HepG2 (cell line): ENCODE results near the gene CSMD2. TPM values are rescaled to one million over a fixed set of nuclear protein-coding genes. Genes with fewer than 3 reads are reported as not detected.

Experiments
- ATAC-seq: fragments of 200-7000 bp; cut with Tn5 transposase; 3 replicates; pipeline ENCODE4 v1.9.1; 2020; ENCODE audit warnings: mild to moderate bottlenecking, moderate library complexity
- BruUV-seq: library from RNA; stranded (reverse); fragments of 400-500 nt; replicated peaks from 2 replicates; lab custom pipeline; 2021; lab: Mats Ljungman, UMichigan
- CTCF ChIA-PET: fragments of 300-600 bp; formaldehyde crosslinking; extraction: SDS; loops from one replicate; lab custom pipeline; 2021; ENCODE audit warnings: low total read pairs, inconsistent platforms, low intra/inter-chr PET ratio; lab: Yijun Ruan, JAX
- POLR2A ChIA-PET: fragments of 350-600 bp; sonication (Branson Sonifier 250); formaldehyde crosslinking; loops from one replicate; lab custom pipeline; 2020; ENCODE audit warnings: antibody characterized with exemption, inconsistent platforms; lab: Yijun Ruan, JAX
- DNase-seq: peaks from one replicate; pipeline ENCODE4 v3.0.0-alpha.2; 2015; ENCODE audit warnings: low spot score
- FAIRE-seq: peaks from 3 replicates; lab custom pipeline; 2011; peaks lifted over from hg19 to GRCh38; lab: Jason Lieb, UNC
- H2AFZ ChIP-seq: one replicate; pipeline ENCODE4 v1.6.1; 2011; ENCODE audit warnings: low read length, inconsistent platforms
- H3K27ac ChIP-seq: fragments of 300-600 bp; 3 replicates; pipeline ENCODE4 v1.8.0; 2011; ENCODE audit warnings: mixed run types, mild to moderate bottlenecking, mixed read lengths, low read length, inconsistent platforms; ENCODE audit not compliant: insufficient read depth; ENCODE audit errors: extremely low read length
- H3K27me3 ChIP-seq, 2 experiments: fragments of 200-600 bp in 1 of 2; 2 replicates in 1 of 2; 3 replicates in 1 of 2; pipeline versions ENCODE4 v1.6.0 to v1.8.0; 2011; ENCODE audit warnings: low read length in 2 of 2, mild to moderate bottlenecking in 2 of 2, moderate library complexity in 2 of 2, inconsistent platforms in 1 of 2; ENCODE audit not compliant: insufficient read depth in 2 of 2, control insufficient read depth in 1 of 2
- H3K36me3 ChIP-seq, 2 experiments: fragments of 200-600 bp in 1 of 2; replicated peaks in 1 of 2; 2 replicates in 1 of 2; 3 replicates in 1 of 2; pipeline versions ENCODE4 v1.5.1 to v1.8.0; 2011; ENCODE audit warnings: low read length in 2 of 2, inconsistent platforms in 1 of 2; ENCODE audit not compliant: insufficient read depth in 2 of 2, control insufficient read depth in 1 of 2
- H3K4me1 ChIP-seq: 2 replicates; pipeline ENCODE4 v1.5.1; 2012; ENCODE audit warnings: low read length, inconsistent platforms; ENCODE audit not compliant: insufficient read depth
- H3K4me2 ChIP-seq: 2 replicates; pipeline ENCODE4 v1.6.0; 2011; ENCODE audit warnings: low read depth, low read length, inconsistent platforms
- H3K4me3 ChIP-seq, 3 experiments: fragments of 200-600 bp in 1 of 3; sonication (generic), shearing (Covaris generic) in 1 of 3; replicated peaks in 1 of 3; 2 replicates each; pipeline ENCODE4 v1.5.1; 2011 to 2016; ENCODE audit warnings: low read length in 3 of 3, inconsistent platforms in 2 of 3, low read depth in 2 of 3, mild to moderate bottlenecking in 2 of 3, control low read depth in 1 of 3, mixed read lengths in 1 of 3; ENCODE audit not compliant: insufficient read depth in 1 of 3
- H3K79me2 ChIP-seq: one replicate; pipeline ENCODE4 v1.6.1; 2011; ENCODE audit warnings: low read length, inconsistent platforms; ENCODE audit not compliant: insufficient read depth
- H3K9ac ChIP-seq: 2 replicates; pipeline ENCODE4 v1.6.0; 2011; ENCODE audit warnings: mild to moderate bottlenecking, low read depth, low read length, inconsistent platforms; ENCODE audit not compliant: insufficient read depth
- H3K9me3 ChIP-seq: 2 replicates; pipeline ENCODE4 v1.5.1; 2012; ENCODE audit warnings: mild to moderate bottlenecking, low read length
- H4K20me1 ChIP-seq: 2 replicates; pipeline ENCODE4 v1.6.0; 2011; ENCODE audit warnings: inconsistent platforms, mild to moderate bottlenecking, low read length, moderate library complexity; ENCODE audit not compliant: insufficient read depth
- BCL6 ChIP-seq: IDR thresholded peaks from 2 replicates; pipeline ENCODE4 v1.6.1; 2016; ENCODE audit warnings: missing genetic modification reagents, missing compliant biosample characterization
- BORCS8-MEF2B ChIP-seq: sonication (generic); formaldehyde crosslinking; IDR thresholded peaks from 2 replicates; pipeline ENCODE4 v1.8.0; 2022; ENCODE audit warnings: mild to moderate bottlenecking, missing genetic modification reagents
- CC2D1A ChIP-seq: sonication (generic); formaldehyde crosslinking; IDR thresholded peaks from 2 replicates; pipeline ENCODE4 v1.8.1; 2023; ENCODE audit warnings: mild to moderate bottlenecking, missing genetic modification reagents
- IKZF4 ChIP-seq: sonication (generic); formaldehyde crosslinking; IDR thresholded peaks from 2 replicates; pipeline ENCODE4 v1.5.1; 2020; ENCODE audit warnings: borderline replicate concordance, mild to moderate bottlenecking, low read depth, missing genetic modification reagents; ENCODE audit errors: not compliant biosample characterization
- KDM2A ChIP-seq: sonication (generic); formaldehyde crosslinking; IDR thresholded peaks from 2 replicates; pipeline ENCODE4 v1.4.0; 2020; ENCODE audit warnings: low read depth, missing genetic modification reagents, borderline replicate concordance
- SIX4 ChIP-seq: sonication (generic); formaldehyde crosslinking; IDR thresholded peaks from 2 replicates; pipeline ENCODE4 v1.4.0; 2020; ENCODE audit warnings: missing genetic modification reagents
- ZNF230 ChIP-seq: sonication (generic); formaldehyde crosslinking; IDR thresholded peaks from 2 replicates; pipeline ENCODE4 v1.4.0; 2020; ENCODE audit warnings: mild to moderate bottlenecking, missing genetic modification reagents
- ZNF264 ChIP-seq: sonication (generic); formaldehyde crosslinking; IDR thresholded peaks from 2 replicates; pipeline ENCODE4 v1.4.0; 2020; ENCODE audit warnings: missing genetic modification reagents
- ZNF326 ChIP-seq: sonication (generic); formaldehyde crosslinking; IDR thresholded peaks from 2 replicates; pipeline ENCODE4 v1.4.0; 2020; ENCODE audit warnings: missing genetic modification reagents, borderline replicate concordance
- ZNF530 ChIP-seq: sonication (generic); formaldehyde crosslinking; IDR thresholded peaks from 2 replicates; pipeline ENCODE4 v1.5.0; 2020; ENCODE audit warnings: low read depth, mild to moderate bottlenecking, missing genetic modification reagents
- ZNF780A ChIP-seq: sonication (generic); formaldehyde crosslinking; IDR thresholded peaks from 2 replicates; pipeline ENCODE4 v1.8.0; 2022; ENCODE audit warnings: mild to moderate bottlenecking, missing genetic modification reagents, moderate library complexity
- ZNF782 ChIP-seq: sonication (generic); formaldehyde crosslinking; IDR thresholded peaks from 2 replicates; pipeline ENCODE4 v1.4.0; 2020; ENCODE audit warnings: missing genetic modification reagents, mild to moderate bottlenecking, borderline replicate concordance
- WGBS: methylation state at CpG from one replicate; pipeline ENCODE4 v1.1.6; 2017; ENCODE audit warnings: low lambda C conversion rate; 5-methylcytosine and 5-hydroxymethylcytosine counted together
- in situ Hi-C: cut with HindIII; loops from 2 replicates; pipeline ENCODE4 v1.10.0; 2017; ENCODE audit warnings: low pct_unique_long_range_greater_than_20kb; ENCODE audit not compliant: extremely low pct_ligation_motif_present
- intact Hi-C: fragments of 100-400 bp; cut with micrococcal nuclease; formaldehyde crosslinking; loops from one replicate; pipeline ENCODE4 v1.10.0; 2022; ENCODE audit not compliant: unreplicated experiment
- polyA plus RNA-seq, 8 experiments: library from polyadenylated mRNA; depleted of rRNA in 3 of 8; stranded (reverse) in 7 of 8; unstranded in 1 of 8; fragments of >200 nt; fragmentation: Illumina TruSeq in 4 of 8; extraction: Trizol in 4 of 8; gene quantifications; 2 replicates each; pipeline versions ENCODE4 v1.2.1 to v1.2.3, GENCODE V29; 2011 to 2016; ENCODE audit warnings: low read depth in 4 of 8, missing spikeins in 1 of 8, mixed read lengths in 1 of 8; ENCODE audit not compliant: insufficient read depth in 1 of 8
- total RNA-seq, 5 experiments: library from RNA; depleted of rRNA; stranded (reverse); fragments of >200 nt; fragmentation: Illumina TruSeq; extraction: Trizol; gene quantifications; 2 replicates each; pipeline ENCODE4 v1.2.3, GENCODE V29; 2016; ENCODE audit warnings: low read depth in 1 of 5
- TF ChIP-seq, protein P1 (sequence below): sonication (generic); formaldehyde crosslinking; IDR thresholded peaks from 2 replicates; pipeline ENCODE4 v1.4.0; 2020; ENCODE audit warnings: missing genetic modification reagents, low read depth, mild to moderate bottlenecking, borderline replicate concordance
- TF ChIP-seq, protein P2 (sequence below): sonication (generic); formaldehyde crosslinking; conservative IDR thresholded peaks from 2 replicates; pipeline ENCODE4 v1.8.1; 2023; ENCODE audit warnings: missing genetic modification reagents

Gene CSMD2
- total and polyA plus RNA-seq, 2 of the 13 experiments (the other 11 are each of a cell fraction or from before 2014, with no cell fraction given): not detected

DNA sequence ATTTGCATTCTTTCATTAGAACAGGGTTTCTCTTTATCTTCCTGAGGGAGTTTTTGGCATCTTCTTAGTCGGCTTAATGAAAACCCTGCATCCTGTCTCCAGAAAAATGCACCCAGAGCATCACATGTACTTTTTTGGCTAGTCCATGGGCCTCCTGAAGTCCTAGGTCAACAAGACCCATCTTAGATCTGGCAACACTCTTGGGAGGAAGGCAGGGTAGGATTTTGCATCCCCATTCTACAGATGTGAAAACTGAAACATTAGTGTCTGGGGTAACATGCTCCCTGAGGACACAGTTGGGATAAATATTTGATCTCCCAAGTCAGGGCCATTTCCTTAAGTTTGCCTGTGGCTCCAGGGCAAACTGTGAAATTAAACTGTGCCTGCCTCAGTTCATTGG lies 341.2 kb downstream of the CSMD2 start:
- ATAC-seq: no peak
- Histone ChIP-seq H3K79me2 (no peaks in the 10 kb centered on the region), H2AFZ (no peak overlapping the region), H3K36me3 (no peaks in the 10 kb centered on the region), H3K4me2 (no peak overlapping the region), H3K9me3 (no peaks in the 10 kb centered on the region), H4K20me1 (no peaks in the 10 kb centered on the region), H3K27ac (no peak overlapping the region), H3K9ac (no peak overlapping the region), H3K27me3 (peaks cover 0 to 3% of the 10 kb centered on the region in 2 experiments; a peak in 1 of 5 replicates), H3K4me1 (no peaks in the 10 kb centered on the region), H3K4me3 (no peak overlapping the region)
- no peak for FAIRE-seq
- DNase-seq: no peak
- POLR2A ChIA-PET: no interaction called here
- intact Hi-C loops: no loop called here
- no TSS peak for BruUV-seq
- CTCF ChIA-PET: no interaction called here
- TF ChIP-seq BORCS8-MEF2B (CRISPR knock-in tag) (no peak), IKZF4 (CRISPR knock-in tag) (no peak), ZNF230 (CRISPR knock-in tag) (no peak), ZNF264 (no peak)
- WGBS: 8% methylated on average over 1 of the region's 1 CpG
- in situ Hi-C loops: no loop called here

DNA sequence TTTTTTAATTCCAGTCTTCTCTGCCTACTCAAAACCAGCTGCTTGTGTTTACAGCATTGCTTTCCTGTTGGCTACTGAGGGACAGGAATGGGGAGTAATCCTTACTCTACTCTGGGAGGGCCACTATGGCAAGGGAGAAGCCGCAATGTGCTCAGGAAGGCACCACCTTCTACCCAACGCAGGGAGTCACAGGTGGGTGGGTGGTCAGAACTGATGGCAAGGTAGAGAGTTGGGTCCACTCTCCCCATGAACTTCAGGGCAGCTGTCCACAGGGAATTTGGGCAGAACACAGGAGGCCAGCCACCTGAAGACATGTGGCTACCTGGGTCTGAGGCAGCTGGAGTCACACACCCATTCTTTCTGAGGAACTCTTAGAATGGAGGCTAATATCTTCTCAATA lies 341.6 kb downstream of the CSMD2 start:
- ChIA-PET CTCF (no interaction called here), POLR2A (no interaction called here)
- Histone ChIP-seq H3K4me3 (no peak overlapping the region), H4K20me1 (no peaks in the 10 kb centered on the region), H3K4me1 (no peaks in the 10 kb centered on the region), H2AFZ (no peak overlapping the region), H3K4me2 (no peak overlapping the region), H3K9me3 (no peaks in the 10 kb centered on the region), H3K36me3 (no peaks in the 10 kb centered on the region), H3K27me3 (peaks cover 0 to 3% of the 10 kb centered on the region in 2 experiments; a peak in 1 of 5 replicates), H3K79me2 (no peaks in the 10 kb centered on the region), H3K9ac (no peak overlapping the region), H3K27ac (no peak overlapping the region)
- no peak for DNase-seq
- no peak for ATAC-seq
- intact Hi-C loops (no loop called here), in situ Hi-C loops (no loop called here)
- TF ChIP-seq SIX4 (CRISPR knock-in tag) (no peak), BCL6 (CRISPR knock-in tag) (no peak), KDM2A (no peak), ZNF326 (no peak), ZNF530 (no peak), CC2D1A (no peak), ZNF782 (CRISPR knock-in tag) (no peak), ZNF780A (CRISPR knock-in tag) (no peak)
- TF ChIP-seq, protein P1, sequence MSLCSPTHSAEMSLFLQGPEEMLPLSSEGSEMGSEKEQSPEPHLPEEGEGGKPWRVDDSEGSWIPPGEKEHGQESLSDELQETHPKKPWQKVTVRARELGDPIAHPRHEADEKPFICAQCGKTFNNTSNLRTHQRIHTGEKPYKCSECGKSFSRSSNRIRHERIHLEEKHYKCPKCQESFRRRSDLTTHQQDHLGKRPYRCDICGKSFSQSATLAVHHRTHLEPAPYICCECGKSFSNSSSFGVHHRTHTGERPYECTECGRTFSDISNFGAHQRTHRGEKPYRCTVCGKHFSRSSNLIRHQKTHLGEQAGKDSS (CRISPR knock-in tag): no peak
- TF ChIP-seq, protein P2, sequence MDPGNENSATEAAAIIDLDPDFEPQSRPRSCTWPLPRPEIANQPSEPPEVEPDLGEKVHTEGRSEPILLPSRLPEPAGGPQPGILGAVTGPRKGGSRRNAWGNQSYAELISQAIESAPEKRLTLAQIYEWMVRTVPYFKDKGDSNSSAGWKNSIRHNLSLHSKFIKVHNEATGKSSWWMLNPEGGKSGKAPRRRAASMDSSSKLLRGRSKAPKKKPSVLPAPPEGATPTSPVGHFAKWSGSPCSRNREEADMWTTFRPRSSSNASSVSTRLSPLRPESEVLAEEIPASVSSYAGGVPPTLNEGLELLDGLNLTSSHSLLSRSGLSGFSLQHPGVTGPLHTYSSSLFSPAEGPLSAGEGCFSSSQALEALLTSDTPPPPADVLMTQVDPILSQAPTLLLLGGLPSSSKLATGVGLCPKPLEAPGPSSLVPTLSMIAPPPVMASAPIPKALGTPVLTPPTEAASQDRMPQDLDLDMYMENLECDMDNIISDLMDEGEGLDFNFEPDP (CRISPR knock-in tag): no peak
- 39% methylated on average over 2 of the region's 2 CpGs for WGBS
- no peak for FAIRE-seq
- no TSS peak for BruUV-seq
